GM12878 (cell line): Measurements from ENCODE around the gene OGA. TPM values are rescaled to one million over a fixed set of nuclear protein-coding genes. Genes with fewer than 3 reads are reported as not detected.

Source experiments
- ATF2 ChIP-seq: IDR thresholded peaks from 2 replicates; pipeline ENCODE4 v1.6.1; 2012; ENCODE audit warnings: low read length, inconsistent platforms
- ATF7 ChIP-seq: fragments of 450-650 bp; IDR thresholded peaks from 2 replicates; pipeline ENCODE4 v1.6.1; 2016; ENCODE audit warnings: low read depth, mild to moderate bottlenecking
- BACH1 ChIP-seq: fragments of 450-650 bp; IDR thresholded peaks from 2 replicates; pipeline ENCODE4 v1.6.1; 2017; ENCODE audit warnings: mild to moderate bottlenecking, borderline replicate concordance
- CUX1 ChIP-seq: IDR thresholded peaks from 2 replicates; pipeline ENCODE4 v1.6.1; 2012; ENCODE audit warnings: improper control_type of control experiment, low read depth, low read length; ENCODE audit not compliant: insufficient replicate concordance
- EP300 ChIP-seq, 2 experiments: fragments of 150-350 bp in 1 of 2; IDR thresholded peaks; 2 replicates each; pipeline ENCODE4 v1.6.1; 2011 to 2012; ENCODE audit warnings: low read depth in 2 of 2, low read length in 2 of 2, borderline replicate concordance in 1 of 2, improper control_type of control experiment in 1 of 2, inconsistent platforms in 1 of 2; ENCODE audit not compliant: control insufficient read depth in 1 of 2
- GATAD2B ChIP-seq: fragments of 450-650 bp; conservative IDR thresholded peaks from 2 replicates; pipeline ENCODE4 v1.6.1; 2017; ENCODE audit warnings: low read depth, mild to moderate bottlenecking, moderate library complexity
- HDGF ChIP-seq: fragments of 450-650 bp; IDR thresholded peaks from 2 replicates; pipeline ENCODE4 v1.6.1; 2016; ENCODE audit warnings: antibody characterized with exemption
- HSF1 ChIP-seq: fragments of 150-350 bp; IDR thresholded peaks from 2 replicates; pipeline ENCODE4 v1.6.1; 2014; ENCODE audit warnings: mild to moderate bottlenecking, low read depth, low read length
- IRF5 ChIP-seq: fragments of 450-650 bp; IDR thresholded peaks from 2 replicates; pipeline ENCODE4 v1.6.1; 2017; ENCODE audit warnings: borderline replicate concordance
- MEF2A ChIP-seq: IDR thresholded peaks from 2 replicates; pipeline ENCODE4 v1.6.1; 2011; ENCODE audit warnings: low read depth, mild to moderate bottlenecking, low read length, moderate library complexity; ENCODE audit not compliant: insufficient read depth
- RBBP5 ChIP-seq: fragments of 200-600 bp; sonication (generic); conservative IDR thresholded peaks from 2 replicates; pipeline ENCODE4 v1.6.1; 2016
- SREBF2 ChIP-seq: IDR thresholded peaks from 2 replicates; pipeline ENCODE4 v1.6.1; 2012; ENCODE audit warnings: mild to moderate bottlenecking, low read length
- STAT3 ChIP-seq: IDR thresholded peaks from 2 replicates; pipeline ENCODE4 v1.6.1; 2011; ENCODE audit warnings: low read depth, low read length, improper control_type of control experiment
- ZBTB33 ChIP-seq: fragments of 450-650 bp; IDR thresholded peaks from 2 replicates; pipeline ENCODE4 v1.6.1; 2017; ENCODE audit warnings: mild to moderate bottlenecking
- ZNF24 ChIP-seq: fragments of 450-650 bp; IDR thresholded peaks from 2 replicates; pipeline ENCODE4 v1.6.1; 2017; ENCODE audit warnings: antibody characterized with exemption, mild to moderate bottlenecking
- ZNF274 ChIP-seq: IDR thresholded peaks from one replicate; pipeline ENCODE4 v1.8.0; 2011; ENCODE audit not compliant: insufficient read length, insufficient read depth
- ZZZ3 ChIP-seq: IDR thresholded peaks from 2 replicates; pipeline ENCODE4 v1.6.1; 2011; ENCODE audit warnings: low read depth; ENCODE audit not compliant: control insufficient read depth, insufficient read length
- polyA plus RNA-seq, 11 experiments: library from polyadenylated mRNA; depleted of rRNA in 4 of 11; unstranded in 6 of 11; stranded (reverse) in 5 of 11; fragments of >200 nt; fragmentation: Nextera tagmentation in 4 of 11; fragmentation: Illumina TruSeq in 1 of 11; extraction: Ambion mirVana in 4 of 11; extraction: Trizol in 1 of 11; gene quantifications; 1 replicate in 1 of 11; 2 replicates in 10 of 11; pipeline versions ENCODE4 v1.2.1 to v1.2.3, GENCODE V29; 2011 to 2016; ENCODE audit warnings: inconsistent platforms in 2 of 11, missing spikeins in 2 of 11, low read depth in 1 of 11
- total RNA-seq, 4 experiments: library from RNA; depleted of rRNA in 3 of 4; stranded (reverse); fragments of >200 nt in 3 of 4; fragmentation: Illumina TruSeq in 1 of 4; extraction: Trizol in 1 of 4; gene quantifications; 2 replicates each; pipeline versions ENCODE4 v1.2.1 to v1.2.3, GENCODE V29; 2013 to 2021

Gene OGA
- total and polyA plus RNA-seq, 10 of the 15 experiments (the other 5 are each of a cell fraction or from before 2014, with no cell fraction given): 23.0 to 145 (median 85.2) TPM

- TF ChIP-seq RBBP5 (no peak), IRF5 (peak; percentile 23; the same call in 1 of the 2 replicates), ZBTB33 (no peak), EP300 (IDR thresholded peaks at IDR 0.05; ENCODE audit: borderline replicate concordance in 1 of 2, control insufficient read depth in 1 of 2, low read depth in 2 of 2, low read length in 2 of 2) (0 out of 4 replicates have a peak, but pooled peaks have one; percentile 6 to 35), HSF1 (no peak), ZNF274 (no peak), MEF2A (no peak), GATAD2B (peak; percentile 71; the same call in 1 of the 2 replicates), ZNF24 (no peak), SREBF2 (no peak), HDGF (peak; percentile 100), STAT3 (no peak), CUX1 (no peak), ZZZ3 (no peak), ATF7 (peak; percentile 32; the same call in 1 of the 2 replicates), BACH1 (peak; percentile 47; the same call in 1 of the 2 replicates), ATF2 (no peak)
These were observed 12.3 kb upstream of the OGA start (continued) for GRCh38 chr10:101830322-101831168.
